IMR-90 (cell line): Measurements from ENCODE around the gene QPRT.

ENCODE experiments used
- CEBPB ChIP-seq: IDR thresholded peaks from 2 replicates; pipeline ENCODE4 v1.6.1; 2012; ENCODE audit warnings: low read depth, low read length, improper control_type of control experiment
- CHD1 ChIP-seq: IDR thresholded peaks from 2 replicates; pipeline ENCODE4 v1.6.1; 2012; ENCODE audit warnings: low read depth, low read length, improper control_type of control experiment
- CTCF ChIP-seq: conservative IDR thresholded peaks from 2 replicates; pipeline ENCODE4 v1.5.1; 2012; ENCODE audit warnings: mild to moderate bottlenecking, low read depth, low read length, improper control_type of control experiment
- FOS ChIP-seq: fragments of 150-350 bp; IDR thresholded peaks from 2 replicates; pipeline ENCODE4 v1.6.1; 2016; ENCODE audit warnings: low read depth, low read length
- MAFK ChIP-seq: IDR thresholded peaks from 2 replicates; pipeline ENCODE4 v1.6.1; 2012; ENCODE audit warnings: low read depth, low read length, improper control_type of control experiment
- MAZ ChIP-seq: IDR thresholded peaks from 2 replicates; pipeline ENCODE4 v1.6.1; 2012; ENCODE audit warnings: low read depth, mild to moderate bottlenecking, low read length, improper control_type of control experiment, moderate library complexity, borderline replicate concordance
- MXI1 ChIP-seq: IDR thresholded peaks from 2 replicates; pipeline ENCODE4 v1.6.1; 2012; ENCODE audit warnings: low read depth, mild to moderate bottlenecking, low read length, moderate library complexity, borderline replicate concordance
- POLR2A ChIP-seq: IDR thresholded peaks from 2 replicates; pipeline ENCODE4 v1.6.1; 2012; ENCODE audit warnings: mild to moderate bottlenecking, low read depth, low read length
- RAD21 ChIP-seq: IDR thresholded peaks from 2 replicates; pipeline ENCODE4 v1.6.1; 2012; ENCODE audit warnings: low read length, improper control_type of control experiment
- RCOR1 ChIP-seq: IDR thresholded peaks from 2 replicates; pipeline ENCODE4 v1.6.1; 2012; ENCODE audit warnings: mild to moderate bottlenecking, low read length, improper control_type of control experiment; ENCODE audit not compliant: insufficient replicate concordance
- RFX5 ChIP-seq: IDR thresholded peaks from 2 replicates; pipeline ENCODE4 v1.8.0; 2012; ENCODE audit warnings: low read depth, mild to moderate bottlenecking, low read length, moderate library complexity
- USF2 ChIP-seq: fragments of 150-350 bp; IDR thresholded peaks from 2 replicates; pipeline ENCODE4 v1.6.1; 2017; ENCODE audit warnings: mild to moderate bottlenecking, antibody characterized with exemption, low read length, low read depth

GRCh38 chr16:29738514-29738913 is 59.5 kb downstream of the QPRT start:
- TF ChIP-seq CTCF (no peak), POLR2A (no peak), RFX5 (no peak), CEBPB (no peak), MXI1 (no peak), MAZ (no peak), RCOR1 (no peak), RAD21 (no peak), FOS (no peak), USF2 (no peak), CHD1 (no peak), MAFK (no peak)
